Measurements from ENCODE around the gene ADAMTS8.

The ADAMTS8 gene

GRCh38 chr11:130389335-130389935 is 39.0 kb downstream of the ADAMTS8 start:
- DNase-seq, result no peak

DNA sequence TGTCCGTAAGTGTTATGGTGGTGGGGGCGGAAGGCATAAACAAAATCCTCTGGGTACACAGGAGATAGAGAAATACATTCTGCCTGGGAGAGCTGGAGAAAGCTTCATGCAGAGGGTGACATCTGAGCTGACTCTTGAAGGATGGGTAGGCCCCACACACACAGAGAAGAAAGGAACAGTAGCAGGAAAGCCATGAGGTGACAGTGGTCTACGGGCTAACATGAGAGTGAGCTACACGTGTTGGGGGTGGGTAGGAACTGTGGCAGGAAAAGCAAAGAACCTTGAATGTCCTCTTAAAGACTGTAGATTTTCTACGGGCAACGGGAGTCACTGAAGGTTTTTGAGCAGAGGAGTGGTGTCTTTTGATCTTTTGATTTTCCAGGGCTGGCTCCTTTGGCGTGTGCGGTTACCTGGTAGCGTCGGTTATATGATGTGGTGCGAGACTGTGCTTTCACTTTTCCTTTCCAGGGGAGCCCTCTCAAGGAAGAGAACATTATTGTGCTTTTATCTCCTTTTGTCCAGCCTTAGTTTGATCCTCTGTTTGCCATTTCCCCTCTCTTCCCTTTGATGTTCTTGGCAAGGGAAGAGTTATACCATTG is 39.7 kb downstream of the ADAMTS8 start:
- no peak for DNase-seq

- no peak for DNase-seq
Measured at GRCh38 chr11:130386056-130386455, 42.4 kb downstream of the ADAMTS8 start.

DNA sequence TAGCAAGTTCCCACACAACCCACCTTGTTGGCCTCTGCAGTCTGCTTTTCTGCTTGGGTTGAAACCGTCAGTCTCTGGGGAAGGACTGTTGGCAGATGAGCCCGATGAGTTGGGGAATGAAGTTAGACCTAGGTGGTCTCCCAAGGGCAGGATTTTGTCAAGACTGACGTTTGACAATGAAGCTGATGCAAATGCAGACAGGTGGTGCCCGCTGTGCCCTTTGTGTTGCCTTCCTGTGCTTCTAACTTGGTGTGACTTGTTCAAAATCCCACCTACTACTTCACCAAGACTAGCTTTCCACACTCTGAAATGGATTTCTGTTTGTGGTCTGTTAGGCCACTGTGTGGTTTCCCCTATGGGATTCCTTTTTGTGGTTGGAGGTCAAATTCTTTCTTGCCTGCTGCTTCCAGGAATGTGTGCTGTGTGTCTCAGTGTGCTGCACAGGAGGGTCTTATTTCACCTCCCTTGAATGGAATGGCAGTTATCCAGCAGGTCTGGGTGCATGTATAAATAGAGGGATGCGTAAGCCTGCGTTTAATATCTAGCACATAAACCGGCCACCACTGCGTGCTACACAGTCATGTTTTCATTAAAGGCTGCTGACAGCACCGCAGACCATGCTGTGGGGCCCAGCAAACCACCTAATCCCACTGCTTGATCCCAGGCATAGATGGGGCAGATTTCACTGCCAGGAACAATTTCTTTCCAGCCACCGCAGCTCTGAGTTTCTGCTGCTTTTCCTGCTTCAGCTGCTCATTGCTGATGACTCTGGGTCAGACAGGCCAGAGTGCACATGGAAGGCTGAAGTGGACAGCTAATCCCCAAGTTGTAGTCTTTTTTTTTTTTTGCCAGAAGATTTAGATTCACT is 44.8 kb downstream of the ADAMTS8 start:
- DNase-seq, result no peak

- DNase-seq, result no peak
Measured at GRCh38 chr11:130381317-130381716, 47.1 kb downstream of the ADAMTS8 start.

DNA sequence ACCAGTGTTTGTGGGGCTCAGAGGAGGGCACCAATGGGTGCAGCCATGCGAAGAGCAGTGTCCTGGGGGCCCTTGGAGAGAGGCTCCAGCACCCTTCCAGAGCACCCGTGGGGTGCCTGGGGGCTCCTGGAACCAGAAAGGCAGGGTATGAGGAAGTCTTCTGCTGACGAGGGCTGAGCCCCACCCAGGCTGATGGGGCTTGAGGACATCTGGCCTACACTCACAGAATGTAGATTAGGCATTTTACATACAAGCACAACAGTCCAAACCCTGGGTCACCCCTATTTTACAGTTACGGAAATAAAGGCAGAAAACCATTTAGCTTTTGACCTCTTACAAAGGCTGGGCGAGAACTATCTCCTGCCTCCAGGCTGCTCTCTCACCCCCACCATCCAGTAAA is 47.6 kb downstream of the ADAMTS8 start:
- no peak for DNase-seq

DNA sequence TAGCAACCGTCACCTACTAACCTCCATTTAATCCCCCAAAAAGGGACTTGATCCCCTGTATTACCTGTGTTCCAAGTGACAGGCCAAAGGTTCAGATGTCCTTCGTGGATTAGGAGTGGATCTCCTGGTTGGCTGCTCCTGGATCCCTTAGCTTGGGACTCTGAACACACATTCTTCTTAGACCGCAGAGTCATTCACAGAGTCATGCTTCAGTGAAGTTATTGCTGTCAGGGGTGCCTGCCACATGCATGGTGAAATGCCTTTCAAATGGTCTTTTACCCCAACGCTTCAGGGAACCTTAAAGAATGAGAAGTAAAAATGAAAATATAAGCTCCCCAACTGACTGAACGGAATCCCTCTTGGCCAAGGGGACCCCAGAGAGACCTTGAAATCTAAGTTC is 49.1 kb downstream of the ADAMTS8 start:
- no peak for DNase-seq

DNA sequence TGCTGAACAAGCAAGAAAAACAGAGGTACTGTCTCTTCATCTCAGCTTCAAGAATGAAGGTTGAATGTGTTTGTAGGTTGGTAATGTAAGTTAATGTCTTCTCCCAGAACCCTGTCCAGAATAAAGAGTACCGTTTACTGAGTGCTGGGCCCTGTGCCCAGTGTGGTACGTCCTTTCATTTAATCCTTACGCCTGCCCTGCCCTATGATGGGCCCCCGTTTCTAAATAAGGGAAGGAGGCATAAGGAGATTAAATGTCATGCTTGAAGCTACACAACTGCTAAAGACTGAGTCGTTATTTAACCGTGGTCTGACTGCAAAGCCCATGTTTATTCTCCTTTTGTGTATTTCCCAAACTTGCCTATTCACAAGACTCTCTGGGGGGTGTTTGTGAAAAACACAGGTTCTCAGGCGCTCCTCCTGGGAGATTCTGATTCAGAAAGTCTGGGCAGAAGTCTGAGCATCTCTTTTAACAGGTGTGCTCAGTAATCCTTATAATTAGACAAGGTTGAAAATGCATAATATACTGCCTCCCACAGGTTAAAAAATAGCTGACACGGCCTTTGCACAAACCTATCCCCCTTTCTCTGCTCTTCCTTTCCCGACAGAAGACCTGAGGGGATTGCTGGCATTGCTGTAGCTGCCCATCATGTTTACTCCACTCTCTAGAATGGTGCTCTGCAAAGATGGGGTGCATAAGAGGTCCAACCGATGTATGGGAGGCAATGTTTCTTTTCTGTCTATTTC is 57.4 kb downstream of the ADAMTS8 start:
- DNase-seq, result no peak

- DNase-seq, result no peak
Measured at GRCh38 chr11:130369713-130370112, 58.7 kb downstream of the ADAMTS8 start.

- DNase-seq, result no peak
Measured at GRCh38 chr11:130369141-130369691, 59.2 kb downstream of the ADAMTS8 start.

GRCh38 chr11:130359419-130359818 is 69.0 kb downstream of the ADAMTS8 start:
- DNase-seq, result no peak

GRCh38 chr11:130358398-130358797 is 70.0 kb downstream of the ADAMTS8 start:
- no peak for DNase-seq
